ENCODE data around the gene PLEKHO2.

PLEKHO2 gene

DNA sequence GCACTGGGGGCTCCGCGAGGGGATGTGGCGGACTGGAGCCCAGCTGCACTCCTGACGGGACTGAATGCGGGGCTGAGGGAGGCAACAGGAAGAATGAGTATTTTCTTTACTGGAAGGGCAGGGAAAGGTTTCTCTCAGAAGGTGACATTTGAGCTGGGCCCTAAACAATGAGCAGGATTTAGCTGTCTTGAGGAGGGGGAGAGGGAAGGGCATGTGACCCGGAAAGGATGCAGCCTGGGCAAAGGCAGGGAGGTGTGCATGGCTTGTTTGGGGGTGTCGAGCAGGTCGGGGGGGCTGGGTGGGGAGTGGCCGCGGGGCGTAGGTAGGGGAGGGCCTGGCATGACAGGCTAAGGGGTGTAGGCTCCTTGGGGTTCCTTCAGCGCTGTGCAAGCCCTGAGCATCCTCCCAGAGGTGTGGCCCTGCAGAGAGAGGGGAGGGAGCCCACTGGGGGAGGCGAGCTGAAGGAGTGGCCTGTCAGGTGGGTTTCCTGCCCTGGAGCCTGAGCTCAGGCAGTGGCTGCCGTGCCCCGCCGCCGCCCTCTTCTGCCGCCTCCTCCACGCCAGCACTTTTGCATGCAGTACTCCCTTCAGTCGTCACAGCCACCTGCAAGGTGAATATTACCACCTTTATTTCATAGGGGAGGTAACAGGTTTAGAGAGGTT, 52.8 kb downstream of the PLEKHO2 start:
- no peak for DNase-seq (ENCODE audit: low spot score)

DNA sequence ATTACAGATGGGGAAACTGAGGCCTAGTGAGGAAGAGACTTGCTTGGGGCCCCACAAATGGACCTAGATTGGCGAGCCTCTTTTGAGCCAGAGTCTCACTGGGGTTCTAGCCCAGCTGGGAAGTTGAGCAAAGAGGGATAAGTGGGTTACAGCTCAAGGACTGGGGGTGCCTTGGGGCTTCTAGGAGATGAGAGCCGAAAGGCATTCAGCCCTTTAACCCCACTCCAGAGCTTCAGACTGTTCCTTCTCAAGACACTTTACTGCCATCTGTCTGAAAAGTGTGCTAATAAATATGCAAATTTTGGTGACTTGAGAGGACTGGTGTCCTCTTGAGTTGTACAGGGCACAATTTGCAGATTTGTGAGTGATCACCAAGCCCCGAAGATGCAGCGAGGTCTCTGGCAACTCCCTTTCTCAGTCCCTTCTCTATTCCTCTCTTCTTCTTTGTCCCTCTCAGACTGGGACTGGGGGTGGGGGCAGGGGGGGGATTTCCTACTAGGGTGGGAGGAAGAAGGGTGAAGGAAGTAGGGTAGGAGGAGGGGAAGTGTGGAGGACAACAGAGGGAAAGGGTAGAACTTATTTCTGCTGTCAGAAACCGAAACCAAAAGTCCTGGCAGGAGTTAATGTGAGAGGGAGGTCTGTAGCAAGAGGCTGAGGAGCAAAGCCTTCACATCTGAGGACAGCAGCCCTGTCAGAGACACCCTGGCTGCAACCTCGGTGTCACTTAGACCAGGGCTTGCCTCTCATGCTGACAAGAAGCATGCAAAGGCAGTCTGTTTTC, 53.8 kb downstream of the PLEKHO2 start:
- no peak for DNase-seq (ENCODE audit: low spot score)

DNA sequence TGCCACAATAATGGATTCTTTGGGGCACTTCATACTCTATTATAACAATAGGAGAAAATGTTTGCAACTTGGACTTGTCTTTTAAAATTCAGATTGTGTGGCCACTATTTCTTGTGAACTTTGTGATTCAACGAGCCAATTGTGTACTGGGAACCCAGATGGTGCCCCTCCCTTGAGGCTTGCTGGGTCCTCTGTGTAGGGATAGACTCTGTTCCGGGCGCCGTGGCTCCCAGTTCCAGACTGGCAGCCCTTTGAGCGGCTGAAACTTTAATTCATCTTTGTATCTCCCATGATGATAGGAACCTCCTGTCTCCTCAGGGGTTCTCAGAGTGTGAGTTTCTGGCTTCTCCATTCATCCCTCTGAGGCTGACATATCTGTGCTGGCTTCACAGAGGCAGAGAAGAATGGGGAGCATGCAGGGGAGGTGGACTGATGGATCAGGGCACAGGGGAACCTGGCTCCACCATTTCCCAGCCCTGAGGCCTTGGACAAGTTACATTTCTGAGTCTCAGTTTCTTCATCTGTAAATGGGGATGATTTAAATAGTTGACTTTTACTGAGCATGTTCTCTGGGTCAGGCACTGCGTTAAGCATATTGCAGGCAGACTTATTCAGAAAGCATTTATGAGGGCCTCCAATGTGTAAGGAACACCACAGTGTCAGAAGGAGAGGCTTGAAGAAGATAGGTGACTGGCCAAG, 54.8 kb downstream of the PLEKHO2 start:
- no peak for DNase-seq (ENCODE audit: low spot score)

DNA sequence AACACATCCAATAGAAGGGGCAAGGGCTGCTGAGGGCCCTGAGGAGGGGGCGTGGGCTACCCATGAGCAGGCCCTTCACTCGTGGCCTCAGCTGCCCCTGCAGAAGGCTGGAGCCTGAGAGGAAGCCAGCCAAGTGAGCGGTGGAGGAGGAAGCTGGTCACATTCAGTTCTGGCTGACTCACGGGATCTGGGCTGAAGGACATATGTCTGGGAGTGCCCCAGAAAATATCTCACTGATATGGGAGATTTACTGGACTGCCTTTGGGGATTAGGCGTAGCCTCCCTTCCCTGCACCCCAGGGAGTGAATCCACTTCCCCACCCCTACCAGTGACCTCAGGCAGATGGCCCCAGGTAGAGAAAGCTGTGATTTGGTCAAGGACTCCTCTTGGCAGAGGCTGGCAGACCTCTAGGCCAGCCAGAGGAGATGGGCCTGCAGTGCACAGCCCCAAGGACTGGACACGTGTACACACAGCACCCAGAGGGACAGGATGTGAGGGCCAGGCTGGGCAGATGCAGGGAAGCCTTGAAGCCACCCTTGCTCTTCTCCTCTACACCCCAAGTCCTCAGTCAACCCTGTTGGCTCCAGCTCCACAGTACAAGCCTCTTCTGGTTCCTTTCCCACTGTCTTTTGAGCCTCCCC, 55.8 kb downstream of the PLEKHO2 start:
- no peak for DNase-seq (ENCODE audit: low spot score)

DNA sequence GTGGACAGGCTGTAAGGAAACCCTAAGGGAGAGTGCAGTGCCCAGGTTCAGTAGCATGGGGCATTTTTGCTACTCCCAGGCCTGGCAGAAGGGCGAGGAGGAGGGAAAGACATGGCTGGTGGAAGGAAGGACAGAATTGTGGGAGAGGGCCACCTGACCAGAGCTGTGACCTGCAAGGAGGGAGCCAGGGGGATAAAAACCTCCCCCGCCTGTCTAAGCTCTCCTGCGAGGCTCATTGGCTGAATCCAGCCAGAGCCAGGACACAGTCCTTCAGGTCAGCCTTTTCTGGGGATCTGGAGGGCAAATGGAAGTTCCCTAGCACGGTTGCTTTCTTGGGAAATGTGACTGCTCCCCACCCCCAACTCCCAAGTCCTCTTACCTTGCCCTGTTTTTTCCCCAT, 56.7 kb downstream of the PLEKHO2 start:
- no peak for DNase-seq (ENCODE audit: low spot score)

DNA sequence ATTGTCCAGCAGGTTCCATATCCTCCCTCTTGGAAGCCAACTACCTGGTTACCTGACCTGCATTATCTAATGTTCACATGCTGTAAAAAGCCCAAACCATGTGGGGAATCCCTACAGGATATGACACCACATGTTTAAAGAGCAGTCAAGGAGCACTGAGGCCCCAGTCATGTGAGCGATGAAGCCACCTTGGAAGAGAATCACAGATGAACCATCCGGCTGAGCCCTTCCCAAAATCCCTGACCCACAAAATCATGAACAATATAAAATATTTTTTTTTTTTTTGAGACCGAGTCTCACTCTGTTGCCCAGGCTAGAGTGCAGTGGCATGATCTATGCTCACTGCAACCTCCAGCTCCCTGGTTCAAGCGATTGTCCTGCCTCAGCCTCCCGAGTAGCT, 59.4 kb downstream of the PLEKHO2 start:
- no peak for DNase-seq (ENCODE audit: low spot score)

DNA sequence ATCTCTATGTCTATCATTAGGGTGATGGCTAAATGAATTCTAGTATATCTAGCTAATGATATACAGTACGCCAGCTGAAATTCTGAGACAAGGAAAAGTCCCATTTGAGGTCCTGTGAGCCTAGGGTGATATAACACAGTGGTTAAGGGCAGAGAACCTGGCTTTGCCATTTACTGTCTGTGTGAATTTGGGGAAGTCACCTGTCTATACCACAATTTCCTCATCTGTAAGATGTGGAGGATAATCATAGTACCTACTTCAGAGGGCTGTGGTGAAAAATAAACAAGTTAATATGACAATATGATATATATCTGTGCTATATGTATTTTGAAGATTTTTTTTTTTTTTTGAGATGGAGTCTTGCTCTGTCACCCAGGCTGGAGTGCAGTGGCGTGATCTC, 60.2 kb downstream of the PLEKHO2 start:
- no peak for DNase-seq (ENCODE audit: low spot score)

DNA sequence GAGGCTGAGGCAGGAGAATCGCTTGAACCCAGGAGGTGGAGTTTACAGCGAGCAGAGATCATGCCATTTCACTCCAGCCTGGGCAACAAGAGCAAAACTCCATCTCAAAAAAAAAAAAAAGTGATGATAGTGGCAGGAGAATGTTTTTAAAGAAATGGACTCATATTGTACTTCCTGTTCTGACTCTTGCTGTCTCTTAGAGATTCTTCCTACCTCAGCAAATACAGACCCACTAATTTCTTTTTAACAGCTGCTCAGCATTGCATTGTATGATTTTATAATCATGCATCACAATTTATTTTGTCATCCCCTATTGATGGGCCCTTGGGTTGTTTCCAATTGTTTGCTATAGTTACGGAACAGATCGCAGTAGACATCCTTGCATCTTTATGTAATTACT, 61.1 kb downstream of the PLEKHO2 start:
- DNase-seq (ENCODE audit: low spot score), result no peak

DNA sequence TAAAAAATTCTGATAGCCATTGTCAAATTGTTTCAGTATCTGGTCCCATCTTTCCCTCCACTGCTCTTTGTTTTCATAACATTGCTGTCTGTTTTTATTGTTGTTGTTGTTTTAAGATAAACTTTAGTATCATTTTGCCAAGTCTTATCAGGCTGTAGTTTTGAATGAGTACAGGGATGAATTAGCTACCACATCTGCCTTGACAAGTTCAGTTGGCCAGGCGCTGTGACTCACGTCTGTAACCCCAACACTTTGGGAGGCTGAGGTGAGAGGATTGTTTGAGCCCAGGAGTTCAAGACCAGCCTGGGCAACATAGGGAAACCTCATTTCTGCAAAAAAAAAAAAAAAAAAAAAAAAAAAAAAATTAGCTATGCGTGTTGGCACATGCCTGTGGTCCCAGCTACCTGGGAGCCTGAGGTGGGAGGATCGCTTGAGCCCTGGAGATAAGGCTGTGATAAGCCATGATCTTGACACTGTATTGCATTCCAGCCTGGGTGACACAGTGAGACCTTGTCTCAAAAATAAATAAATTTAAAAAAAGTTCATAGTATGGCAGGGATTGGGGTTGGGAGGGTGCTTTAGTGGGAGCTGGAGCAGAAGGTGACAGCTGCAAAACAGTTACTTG, 61.7 kb downstream of the PLEKHO2 start:
- DNase-seq (ENCODE audit: low spot score), result no peak

DNA sequence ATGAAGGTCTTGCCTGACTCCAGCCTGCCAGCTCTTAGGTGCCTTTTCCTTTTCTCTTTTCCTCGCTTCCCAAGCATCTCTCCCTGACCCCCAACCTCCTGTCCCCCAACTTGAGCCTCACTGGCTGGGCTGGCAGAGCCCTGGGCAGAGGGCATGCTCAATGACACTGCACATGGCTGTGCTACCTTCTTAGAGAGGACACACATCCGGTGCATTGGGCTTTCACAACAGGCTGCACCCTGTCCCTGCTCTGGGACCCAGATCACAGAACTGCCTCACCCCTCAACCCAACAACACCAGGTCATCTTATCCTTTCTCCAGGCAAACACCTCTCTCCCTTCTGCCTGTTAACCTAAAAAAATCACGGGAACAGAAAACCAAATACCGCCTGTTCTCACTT, 62.5 kb downstream of the PLEKHO2 start:
- DNase-seq (ENCODE audit: low spot score), result no peak

DNA sequence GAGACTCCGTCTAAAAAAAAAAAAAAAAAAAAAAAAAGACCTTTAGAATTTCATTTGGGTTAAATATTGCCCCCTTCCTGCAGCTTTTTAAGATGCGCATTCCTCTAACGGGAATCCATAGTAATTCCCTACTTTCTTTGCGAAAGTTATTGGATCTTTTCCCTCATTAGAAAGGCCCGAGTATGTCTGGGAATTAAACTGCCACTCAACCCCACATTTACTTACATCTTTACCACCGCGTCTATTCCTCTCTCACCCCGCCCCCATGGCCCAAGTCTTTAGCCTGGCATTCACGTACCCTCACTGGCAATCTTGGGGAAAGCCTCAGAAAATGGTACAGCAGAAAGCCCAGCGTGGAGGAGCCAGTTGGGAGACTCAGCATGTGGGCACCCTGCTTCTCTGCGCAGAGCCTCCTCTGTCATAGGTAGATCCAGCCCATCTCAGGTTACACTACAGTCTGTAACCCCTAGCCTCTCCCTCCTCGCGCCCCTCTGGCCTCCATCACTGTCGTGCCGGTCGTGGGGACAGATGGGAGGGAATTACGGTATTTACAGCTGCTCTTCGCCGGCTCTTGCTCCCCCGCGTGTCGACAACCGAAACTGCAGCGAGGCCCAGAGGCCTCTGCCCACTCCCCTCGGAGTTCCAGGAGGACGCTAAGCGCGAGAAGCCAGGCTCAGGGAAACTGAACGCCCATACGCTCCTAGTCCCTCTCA, 63.6 kb downstream of the PLEKHO2 start:
- peak; percentile 89 for DNase-seq (ENCODE audit: low spot score)

DNA sequence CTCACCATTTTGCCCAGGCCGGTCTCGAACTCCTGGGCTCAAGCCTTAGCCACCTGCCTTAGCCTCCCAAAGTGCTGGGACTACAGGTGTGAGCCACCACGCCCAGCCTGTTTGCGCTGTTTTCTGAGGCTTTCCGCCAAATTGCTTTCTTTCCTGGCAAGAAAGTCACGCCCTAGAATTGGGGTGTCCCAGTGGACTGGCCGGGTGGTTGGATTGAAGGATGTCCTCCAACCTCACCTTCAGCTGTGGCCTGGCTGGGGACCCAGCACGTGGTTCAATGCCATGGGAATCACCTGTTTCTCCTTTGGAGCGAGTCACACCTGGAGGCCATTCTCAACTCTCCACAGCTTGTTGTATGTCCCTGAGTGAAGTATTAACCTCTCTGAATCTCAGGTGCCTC, 64.2 kb downstream of the PLEKHO2 start:
- DNase-seq (ENCODE audit: low spot score), result no peak

DNA sequence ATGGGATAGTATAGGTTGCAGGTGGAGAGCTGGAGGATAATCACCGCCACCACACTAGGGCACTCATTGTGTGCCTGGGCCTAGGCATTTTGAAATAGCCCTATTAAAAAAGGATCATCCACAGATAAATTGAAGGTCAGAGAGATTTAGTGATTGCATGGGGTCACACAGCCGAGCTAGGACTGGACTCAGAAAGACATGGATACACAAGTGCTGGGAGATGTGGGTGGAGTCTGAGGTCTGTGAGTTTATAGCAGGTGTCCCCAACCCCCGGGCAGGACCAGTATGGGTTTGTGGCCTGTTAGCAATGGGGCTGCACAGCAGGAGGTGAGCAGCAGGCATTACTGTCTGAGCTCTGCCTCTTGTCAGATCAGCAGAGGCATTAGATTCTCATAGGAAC, 64.7 kb downstream of the PLEKHO2 start:
- no peak for DNase-seq (ENCODE audit: low spot score)

DNA sequence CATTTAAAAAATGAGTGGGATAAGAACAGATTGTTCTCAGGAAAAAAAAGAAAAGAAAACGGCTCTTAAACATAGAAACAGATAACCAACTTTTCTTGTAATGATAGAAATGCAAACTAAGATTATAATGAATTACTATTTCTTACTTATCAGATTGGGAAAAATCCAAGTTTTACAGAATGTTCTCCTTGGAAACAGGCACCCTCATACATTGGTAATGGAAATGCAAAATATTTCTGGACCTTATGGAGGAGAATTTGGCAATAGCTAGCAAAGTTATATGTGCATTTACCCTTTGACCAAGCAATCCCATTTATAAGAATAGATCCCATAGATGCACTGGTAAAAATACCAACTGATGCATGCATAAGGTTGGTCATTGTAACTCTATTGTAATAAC, 66.3 kb downstream of the PLEKHO2 start:
- DNase-seq (ENCODE audit: low spot score), result no peak

DNA sequence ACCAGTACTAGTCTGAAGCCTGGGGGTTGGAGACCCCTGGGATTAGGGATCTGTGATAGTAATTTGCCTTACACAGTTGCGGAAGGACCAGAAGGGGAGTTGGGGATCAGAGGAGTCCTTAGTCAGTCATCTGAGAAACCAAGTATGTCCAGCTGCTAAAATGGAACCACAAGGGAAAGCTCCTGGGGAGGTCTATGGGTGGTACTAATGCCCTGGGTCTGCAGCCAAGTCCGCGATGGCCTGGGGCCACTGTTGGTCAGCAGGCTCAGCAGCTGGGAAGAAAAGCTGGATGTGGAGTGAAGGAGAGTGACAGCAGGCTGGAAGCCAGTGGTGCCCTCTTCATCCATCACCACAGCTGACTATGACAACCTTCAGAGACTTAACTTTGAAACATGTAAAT, 67.8 kb downstream of the PLEKHO2 start:
- no peak for DNase-seq (ENCODE audit: low spot score)

DNA sequence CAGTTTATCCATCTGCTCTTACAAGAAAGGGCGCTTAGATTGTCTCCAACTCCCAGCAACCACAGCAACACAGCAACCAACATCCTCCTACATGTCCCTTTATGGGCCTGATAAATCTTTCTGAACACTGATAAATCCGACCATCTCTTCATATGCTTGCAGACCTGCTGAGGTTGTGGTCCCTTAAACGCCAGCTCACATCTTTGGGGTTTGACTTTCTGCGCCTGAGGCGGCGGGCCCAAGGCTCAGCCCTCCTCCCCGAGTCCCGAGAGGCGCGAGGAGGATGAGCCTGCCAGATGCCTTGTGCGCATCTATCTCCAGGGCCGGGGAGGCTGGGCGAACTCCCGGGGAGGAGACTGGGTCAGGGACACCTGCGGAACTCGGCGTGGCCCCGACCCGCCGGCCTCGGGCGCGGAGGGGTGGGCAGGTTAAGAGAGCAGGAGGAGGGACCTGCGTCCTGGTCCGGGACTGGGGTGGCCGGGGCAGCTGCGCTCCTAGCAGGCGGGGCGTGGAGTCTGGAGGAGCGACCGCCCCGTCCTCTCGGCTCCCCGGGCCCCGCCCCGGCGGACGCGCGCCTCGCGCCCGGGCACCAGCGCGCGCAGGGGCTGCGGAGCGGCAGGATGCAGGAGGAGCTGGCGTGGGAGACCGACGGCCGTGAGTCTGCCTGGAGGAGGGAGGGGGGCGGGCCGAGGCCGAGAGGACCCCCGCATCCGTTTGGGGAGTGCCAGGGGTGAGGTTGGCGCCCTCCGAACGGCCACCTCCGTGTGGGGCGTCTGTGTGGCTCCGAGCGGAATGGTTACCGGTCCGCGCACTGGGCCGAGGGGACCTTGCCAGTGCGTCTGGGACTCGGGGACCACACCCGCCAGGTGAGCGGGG, 69.8 kb downstream of the PLEKHO2 start, which contains the start of gene ANKDD1A:
ANKDD1A (plus strand) TSS at position 592 of the 876 bp plus-strand sequence; CDS start at position 621, 29 bp downstream.
- peak; percentile 85 for DNase-seq (ENCODE audit: low spot score)

DNA sequence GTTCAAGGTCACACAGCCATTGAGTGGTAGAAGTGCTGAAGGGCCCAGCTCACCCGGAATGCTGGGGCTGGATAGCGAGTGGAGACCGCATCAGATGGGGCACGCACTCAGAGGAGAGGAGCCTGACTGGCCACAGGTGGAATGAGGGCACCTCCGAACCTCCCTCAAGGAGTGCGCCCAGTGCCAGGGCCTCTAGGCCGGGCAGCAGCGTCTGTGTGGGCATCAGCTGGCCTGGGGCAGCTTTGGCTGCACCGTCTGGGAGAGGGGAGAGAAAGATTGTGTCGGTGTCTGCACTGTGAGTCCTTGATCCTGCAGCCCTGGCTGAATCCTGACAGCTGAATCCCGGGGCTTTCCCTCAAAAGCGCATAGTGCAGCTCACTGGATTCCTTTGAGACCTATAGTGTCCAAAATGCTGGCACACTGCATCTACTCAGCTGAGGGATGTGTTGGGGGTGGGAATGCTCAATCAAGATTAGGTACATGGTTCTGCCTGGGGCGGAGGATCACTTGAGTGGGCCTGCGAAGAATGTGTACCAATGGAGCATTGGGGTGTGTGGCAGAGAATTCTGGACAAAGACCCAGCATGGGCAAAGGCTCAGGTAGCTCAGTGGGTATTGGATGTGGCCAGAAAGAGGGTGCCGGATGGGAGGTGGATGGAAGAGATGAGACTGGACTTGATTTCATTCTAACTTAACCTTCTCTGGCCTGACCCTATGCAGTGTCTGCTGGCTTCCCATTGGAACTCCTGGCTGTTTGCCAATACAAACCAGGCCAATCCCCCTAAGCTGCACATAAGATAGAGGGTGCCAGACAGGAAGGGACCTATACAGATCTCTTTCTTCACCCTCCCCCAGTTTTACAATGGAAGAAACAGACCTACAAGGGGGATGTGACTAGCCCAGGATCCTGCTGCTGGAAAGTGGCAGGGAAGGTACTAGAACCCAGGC, 70.9 kb downstream of the PLEKHO2 start:
- no peak for DNase-seq (ENCODE audit: low spot score)

DNA sequence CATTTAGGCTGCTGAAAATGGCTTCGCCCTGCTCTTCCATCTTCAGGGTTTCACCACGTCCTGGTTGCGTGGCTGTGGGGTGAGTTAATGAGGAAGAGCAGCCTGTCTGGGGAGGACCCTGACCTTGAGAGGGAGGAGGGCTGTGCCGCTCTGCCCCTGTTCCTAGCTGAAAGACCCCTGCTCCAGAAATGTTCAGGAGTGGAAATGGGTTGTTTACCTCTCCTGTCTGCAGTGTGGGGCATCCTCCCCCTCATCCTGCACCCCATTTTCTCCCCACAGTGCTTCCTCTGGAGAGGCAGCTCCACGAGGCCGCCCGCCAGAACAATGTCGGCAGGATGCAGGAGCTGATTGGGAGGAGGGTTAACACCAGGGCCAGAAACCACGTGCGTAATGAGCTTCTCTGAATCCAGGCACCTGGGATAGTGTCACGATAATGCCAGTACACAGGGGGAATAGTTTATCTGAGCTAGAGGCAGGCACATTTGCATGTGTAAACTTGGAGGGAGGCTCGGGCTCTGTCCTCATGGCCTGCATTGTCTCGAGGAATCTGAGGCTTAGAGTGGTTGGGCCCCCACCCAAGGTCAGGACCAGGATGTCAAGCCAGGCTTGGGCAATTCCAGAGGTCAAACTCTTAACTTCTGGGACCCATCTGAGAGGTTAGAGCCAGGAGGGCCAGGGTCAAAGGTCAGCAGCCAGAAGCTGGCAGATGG, 74.0 kb downstream of the PLEKHO2 start:
- DNase-seq (ENCODE audit: low spot score), result no peak

DNA sequence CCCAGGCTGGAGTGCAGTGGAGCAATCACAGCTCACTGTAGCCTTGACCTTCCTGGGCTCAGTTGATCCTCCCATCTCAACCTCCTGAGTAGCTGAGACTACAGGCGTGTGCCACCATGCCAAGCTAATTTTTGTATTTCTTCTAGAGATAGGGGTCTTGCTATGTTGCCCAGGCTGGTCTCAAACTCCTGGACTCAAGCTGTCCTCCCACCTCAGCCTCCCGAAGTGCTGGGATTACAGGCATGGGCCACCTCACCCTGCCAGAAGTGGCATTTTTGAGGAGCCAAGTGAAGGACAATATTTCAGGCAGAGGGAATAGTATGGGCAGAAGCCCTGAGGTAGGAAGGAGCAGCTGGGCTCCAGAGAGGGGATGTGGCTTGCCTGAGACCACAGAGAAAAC, 74.7 kb downstream of the PLEKHO2 start:
- DNase-seq (ENCODE audit: low spot score), result no peak

All from ecto neural progenitor cell (in vitro differentiated cells).